Epidermal melanocyte (primary cell): ENCODE measurements around the gene KLF3.

Experiments
- DNase-seq: peaks from one replicate; pipeline ENCODE4 v3.0.0; 2011; ENCODE audit warnings: low spot score; ENCODE audit not compliant: insufficient read length

KLF3 gene

DNA sequence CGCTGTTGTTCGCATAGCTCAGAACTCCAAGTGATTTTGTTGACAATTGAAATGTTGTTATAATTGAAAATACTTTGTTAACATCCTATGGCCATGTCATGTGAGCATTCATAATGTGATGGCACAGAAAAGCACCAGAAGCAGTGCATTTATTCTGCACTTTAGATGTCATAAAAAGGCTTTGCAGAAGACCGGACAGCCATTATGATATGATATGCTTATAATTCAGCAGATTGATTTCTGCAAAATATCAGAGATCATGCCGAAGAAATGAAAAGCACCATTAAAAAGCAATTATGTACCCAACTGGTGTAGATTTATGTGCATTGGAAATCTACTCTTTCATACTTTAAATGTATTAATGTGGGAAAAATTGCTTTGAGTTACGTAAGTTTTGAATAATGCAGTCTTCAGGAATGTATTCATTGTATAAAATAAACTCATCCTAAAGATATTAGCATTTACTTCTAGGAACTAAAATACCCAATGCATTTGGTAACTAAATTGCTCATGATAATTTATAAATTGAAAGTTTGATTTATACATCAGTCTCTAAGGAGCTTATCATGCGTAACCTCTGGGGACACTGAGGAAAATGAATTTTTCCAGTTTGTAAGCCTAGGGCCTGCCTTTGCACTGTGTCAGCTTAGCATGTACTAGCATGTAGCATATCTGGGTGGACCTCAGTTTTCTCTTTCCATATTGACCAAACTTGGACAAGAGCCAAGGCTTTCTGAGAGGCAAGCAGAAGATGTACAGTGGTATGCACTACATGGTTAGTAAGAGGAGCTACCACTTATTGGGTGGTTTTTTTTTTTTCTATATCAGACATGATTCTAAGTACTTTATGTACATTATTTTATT is 75.2 kb downstream of the KLF3 start:
- DNase-seq = no peak

DNA sequence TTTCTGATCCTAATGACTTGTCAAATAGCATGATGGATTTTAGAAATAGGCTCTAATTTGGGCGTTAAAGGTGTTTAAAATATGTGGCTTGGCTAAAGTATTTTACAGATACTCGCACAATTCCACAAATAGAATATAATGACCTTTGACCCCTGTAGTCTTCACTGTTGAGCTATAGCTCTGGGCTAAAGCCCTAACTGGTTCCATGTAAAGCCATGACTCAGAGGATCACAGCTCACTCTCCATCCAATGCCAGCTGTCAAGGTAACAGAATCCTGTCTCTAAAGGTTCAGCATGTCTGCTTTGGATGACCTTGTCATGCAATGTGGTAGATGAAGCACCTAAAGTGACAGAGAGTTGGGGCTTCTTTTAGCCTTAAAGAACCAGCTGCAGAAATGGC is 76.3 kb downstream of the KLF3 start:
- DNase-seq = no peak

DNA sequence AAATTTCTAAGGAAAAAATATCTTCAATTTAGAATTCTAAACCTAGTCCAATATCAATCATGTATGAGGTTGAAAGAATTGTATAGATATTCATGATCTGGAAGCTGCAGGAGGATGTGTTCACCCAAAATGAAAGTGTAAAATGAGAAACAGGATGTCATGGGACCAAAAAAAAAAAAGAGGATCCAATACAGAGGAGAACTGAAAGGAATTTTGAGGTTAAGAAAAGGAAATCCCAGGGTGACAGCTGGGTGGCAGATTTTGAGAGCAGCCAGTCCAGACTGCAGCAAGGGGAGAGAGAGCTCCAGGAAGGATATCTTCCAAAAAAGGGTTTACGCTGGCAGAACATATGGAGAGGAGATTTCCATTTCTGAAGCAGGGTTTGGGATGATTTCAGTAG is 79.9 kb downstream of the KLF3 start:
- no peak for DNase-seq

DNA sequence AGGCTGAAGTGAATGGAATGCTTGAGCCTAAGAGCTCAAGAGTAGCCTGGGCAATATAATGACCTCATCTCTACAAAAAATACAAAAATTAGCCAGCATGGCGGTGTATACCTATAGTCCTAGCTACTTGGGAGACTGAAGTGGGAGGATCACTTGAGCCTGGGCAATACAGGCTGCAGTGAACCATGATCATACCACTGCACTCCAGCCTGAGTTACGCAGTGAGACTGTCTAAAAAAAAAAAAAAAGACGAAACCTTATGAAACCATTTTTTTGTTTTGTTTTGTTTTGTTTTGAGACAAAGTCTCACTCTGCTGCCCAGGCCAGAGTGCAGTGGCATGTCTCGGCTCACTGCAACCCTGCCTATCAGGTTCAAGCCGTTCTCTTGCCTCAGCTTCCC is 81.9 kb downstream of the KLF3 start:
- no peak for DNase-seq

DNA sequence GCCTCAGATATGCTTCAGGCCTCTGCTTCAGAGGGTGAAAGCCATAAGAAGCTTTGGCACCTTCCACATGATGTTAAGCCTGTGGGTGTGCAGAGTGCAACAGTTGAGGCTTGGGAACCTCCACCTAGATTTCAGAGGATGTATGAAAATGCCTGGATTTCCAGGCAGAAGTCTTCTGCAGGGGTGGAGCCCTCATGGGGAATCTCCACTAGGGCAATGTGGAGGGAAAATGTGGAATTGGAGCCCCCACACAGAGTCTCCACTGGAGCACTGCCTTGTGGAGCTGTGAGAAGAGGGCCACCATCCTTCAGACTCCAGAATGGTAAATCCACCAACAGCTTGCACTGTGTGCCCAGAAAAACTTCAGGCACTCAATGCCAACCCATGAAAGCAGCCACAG is 83.6 kb downstream of the KLF3 start:
- DNase-seq = no peak

DNA sequence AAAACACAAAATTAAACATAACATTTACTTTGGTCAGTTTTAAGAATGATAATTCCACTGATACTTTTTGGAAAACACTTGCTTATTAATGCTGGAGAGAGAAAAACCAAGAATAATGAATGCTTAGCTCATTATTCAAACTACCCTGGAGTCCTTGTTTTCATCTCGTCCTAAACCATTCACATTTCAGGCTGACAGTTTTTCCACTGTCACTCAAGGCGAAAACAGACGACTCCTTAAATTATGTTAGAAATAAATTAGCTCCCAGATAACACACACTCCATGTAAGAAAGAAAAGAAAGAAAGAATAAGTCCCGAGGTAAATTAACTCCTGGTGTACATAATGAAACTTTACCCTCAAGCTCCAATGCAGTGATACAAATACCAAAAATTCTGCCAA is 85.3 kb downstream of the KLF3 start:
- no peak for DNase-seq
